Suprapubic skin (tissue), 4 donors: Measurements from ENCODE around the gene EIF4A3.

Experiments
- CTCF ChIP-seq, 2 donors: fragments of 200-600 bp in 1 of 2; fragments of 450-650 bp in 1 of 2; sonication (generic) in 1 of 2; IDR thresholded peaks; one replicate each; pipeline ENCODE4 v1.5.1; 2016 to 2019; ENCODE audit warnings: antibody characterized with exemption in 2 of 2, mild to moderate bottlenecking in 1 of 2, moderate library complexity in 1 of 2
- EP300 ChIP-seq: sonication (generic); formaldehyde crosslinking; IDR thresholded peaks from one replicate; pipeline ENCODE4 v1.6.1; 2017; ENCODE audit warnings: antibody characterized with exemption
- POLR2A ChIP-seq, 2 donors: fragments of 450-650 bp; IDR thresholded peaks; one replicate each; pipeline ENCODE4 v1.6.1; 2017; ENCODE audit warnings: antibody characterized with exemption in 2 of 2, mild to moderate bottlenecking in 2 of 2, moderate library complexity in 2 of 2
- POLR2AphosphoS5 ChIP-seq, 3 donors: sonication (generic); formaldehyde crosslinking; IDR thresholded peaks; one replicate each; pipeline ENCODE4 v1.6.1; 2017; ENCODE audit warnings: antibody characterized with exemption in 3 of 3

GRCh38 chr17:80108036-80108971, 38.6 kb downstream of the EIF4A3 start:
- TF ChIP-seq CTCF (IDR thresholded peaks at IDR 0.05) (no peak), POLR2A (IDR thresholded peaks at IDR 0.05) (no peak), POLR2AphosphoS5 (IDR thresholded peaks at IDR 0.05) (no peak), EP300 (no peak)
